Hepatocyte (in vitro differentiated cells): ENCODE measurements around the gene PARK7.

ENCODE experiments used
- CTCF ChIP-seq: fragments of 200-600 bp; sonication (generic); IDR thresholded peaks from 2 replicates; pipeline ENCODE4 v1.5.1; 2016; ENCODE audit warnings: antibody characterized with exemption, mild to moderate bottlenecking; ENCODE audit not compliant: poor library complexity
- EZH2 ChIP-seq: fragments of 200-600 bp; sonication (generic); IDR thresholded peaks from 2 replicates; pipeline ENCODE4 v1.6.1; 2016; ENCODE audit warnings: antibody characterized with exemption, mild to moderate bottlenecking, borderline replicate concordance
- EZH2phosphoT487 ChIP-seq: fragments of 200-600 bp; sonication (generic); IDR thresholded peaks from one replicate; pipeline ENCODE4 v1.6.1; 2018; ENCODE audit warnings: antibody characterized with exemption, mild to moderate bottlenecking, low read depth, moderate library complexity; ENCODE audit not compliant: unreplicated experiment, severe bottlenecking

GRCh38 chr1:7953850-7954609, 7.5 kb upstream of the PARK7 start:
- TF ChIP-seq CTCF = no peak
- TF ChIP-seq EZH2 = no peak
- no peak for TF ChIP-seq EZH2phosphoT487
